Measurements from ENCODE around the gene CEND1.

- TF ChIP-seq CTCF (IDR thresholded peaks at IDR 0.05; ENCODE audit: low read depth, low read length, poor library complexity, severe bottlenecking) (no peak), EZH2phosphoT487 (IDR thresholded peaks at IDR 0.05; ENCODE audit: borderline replicate concordance, low read length) (no peak)
Observed at GRCh38 chr11:819129-819931, 29.4 kb upstream of the CEND1 start.

Measured in DOHH2 (cell line).